Endothelial cell of umbilical vein (primary cell): Measurements from ENCODE around the gene CTSG. TPM values are rescaled to one million over a fixed set of nuclear protein-coding genes. Genes with fewer than 3 reads are reported as not detected.

Experiments
- BruUV-seq: library from RNA; stranded (reverse); fragments of 400-500 nt; replicated peaks from 2 replicates; lab custom pipeline; 2021; lab: Mats Ljungman, UMichigan
- CTCF ChIA-PET: fragments of 300-600, 350-600 bp; sonication (Branson Sonifier 250); formaldehyde crosslinking; loops from one replicate; lab custom pipeline; 2021; ENCODE audit warnings: antibody characterized with exemption, inconsistent platforms; lab: Charles Lee
- POLR2A ChIA-PET: fragments of 300-600, 350-600 bp; sonication (Branson Sonifier 250); formaldehyde crosslinking; loops from one replicate; lab custom pipeline; 2021; ENCODE audit warnings: antibody characterized with exemption, inconsistent platforms; lab: Charles Lee
- DNase-seq: peaks from one replicate; pipeline ENCODE4 v3.0.0-alpha.2; 2011; ENCODE audit warnings: low read depth, low spot score
- FAIRE-seq: peaks from 2 replicates; lab custom pipeline; 2011; peaks lifted over from hg19 to GRCh38; lab: Jason Lieb, UNC
- H2AFZ ChIP-seq: 2 replicates; pipeline ENCODE4 v1.6.0; 2012; ENCODE audit warnings: low read depth, low read length, control low read depth, inconsistent platforms
- H3K27ac ChIP-seq: 2 replicates; pipeline ENCODE4 v1.5.1; 2011; ENCODE audit warnings: low read depth, mild to moderate bottlenecking, control low read depth, low read length, moderate library complexity; ENCODE audit not compliant: insufficient read depth
- H3K27me3 ChIP-seq, 2 experiments: 2 replicates each; pipeline versions ENCODE4 v1.6.0 to v1.6.1; 2011; ENCODE audit warnings: low read length in 2 of 2, mixed read lengths in 1 of 2; ENCODE audit not compliant: control insufficient read depth in 2 of 2, insufficient read depth in 2 of 2
- H3K36me3 ChIP-seq, 2 experiments: 2 replicates in 1 of 2; 3 replicates in 1 of 2; pipeline ENCODE4 v1.5.1; 2011; ENCODE audit warnings: low read length in 2 of 2, mild to moderate bottlenecking in 1 of 2, moderate library complexity in 1 of 2; ENCODE audit not compliant: control insufficient read depth in 2 of 2, insufficient read depth in 2 of 2; ENCODE audit errors: extremely low read depth in 1 of 2
- H3K4me1 ChIP-seq: 3 replicates; pipeline ENCODE4 v1.5.1; 2011; ENCODE audit warnings: mild to moderate bottlenecking, low read length; ENCODE audit not compliant: control insufficient read depth, insufficient read depth; ENCODE audit errors: extremely low read depth
- H3K4me2 ChIP-seq: 2 replicates; pipeline ENCODE4 v1.6.1; 2011; ENCODE audit warnings: low read length, control low read depth, mixed read lengths; ENCODE audit not compliant: insufficient read depth
- H3K4me3 ChIP-seq, 3 experiments: fragments of 200-600 bp in 1 of 3; sonication (generic), shearing (Covaris generic) in 1 of 3; replicated peaks in 1 of 3; 2 replicates each; pipeline ENCODE4 v1.5.1; 2011 to 2016; ENCODE audit warnings: control low read depth in 3 of 3, low read length in 3 of 3, mild to moderate bottlenecking in 2 of 3, inconsistent platforms in 1 of 3, low read depth in 1 of 3, moderate library complexity in 1 of 3; ENCODE audit not compliant: insufficient read depth in 1 of 3
- H3K79me2 ChIP-seq: 2 replicates; pipeline ENCODE4 v1.6.0; 2012; ENCODE audit warnings: low read length, inconsistent platforms; ENCODE audit not compliant: control insufficient read depth, insufficient read depth
- H3K9ac ChIP-seq: replicated peaks from 2 replicates; pipeline ENCODE3; 2011; ENCODE audit warnings: low read length, control low read depth; ENCODE audit not compliant: insufficient read depth; ENCODE audit errors: extremely low read depth
- H3K9me1 ChIP-seq: replicated peaks from 3 replicates; pipeline ENCODE4 v1.6.0; 2011; ENCODE audit warnings: mild to moderate bottlenecking, low read length; ENCODE audit not compliant: control insufficient read depth, insufficient read depth; ENCODE audit errors: extremely low read depth
- H3K9me3 ChIP-seq: replicated peaks from 2 replicates; pipeline ENCODE4 v1.5.1; 2012; ENCODE audit warnings: low read length, inconsistent platforms; ENCODE audit not compliant: control insufficient read depth, insufficient read depth
- H4K20me1 ChIP-seq: replicated peaks from 2 replicates; pipeline ENCODE3; 2011; ENCODE audit warnings: mild to moderate bottlenecking, low read length; ENCODE audit not compliant: control insufficient read depth, insufficient read depth; ENCODE audit errors: extremely low read depth
- CTCF ChIP-seq, 2 donors: IDR thresholded peaks; 1 replicate in 1 of 2; 2 replicates in 1 of 2; pipeline ENCODE4 v1.5.1; 2011; ENCODE audit warnings: low read length in 2 of 2, mild to moderate bottlenecking in 2 of 2, moderate library complexity in 2 of 2, control low read depth in 1 of 2, inconsistent platforms in 1 of 2, low read depth in 1 of 2; ENCODE audit not compliant: insufficient read depth in 1 of 2; ENCODE audit errors: extremely low read depth in 1 of 2
- EZH2 ChIP-seq: IDR thresholded peaks from 2 replicates; pipeline ENCODE4 v1.6.1; 2012; ENCODE audit warnings: borderline replicate concordance, low read depth, mild to moderate bottlenecking, moderate library complexity, low read length, inconsistent platforms; ENCODE audit not compliant: severe bottlenecking
- FOS ChIP-seq: IDR thresholded peaks from 2 replicates; pipeline ENCODE4 v1.6.1; 2011; ENCODE audit warnings: mild to moderate bottlenecking, low read length, moderate library complexity, borderline replicate concordance; ENCODE audit not compliant: insufficient read depth
- GATA2 ChIP-seq: IDR thresholded peaks from 2 replicates; pipeline ENCODE4 v1.7.0; 2011; ENCODE audit warnings: low read depth, mild to moderate bottlenecking, moderate library complexity, mixed read lengths, low read length; ENCODE audit not compliant: insufficient read length, insufficient read depth
- JUN ChIP-seq: IDR thresholded peaks from 2 replicates; pipeline ENCODE4 v1.6.1; 2011; ENCODE audit warnings: borderline replicate concordance, low read depth; ENCODE audit not compliant: insufficient read length, insufficient read depth
- MAX ChIP-seq: IDR thresholded peaks from 2 replicates; pipeline ENCODE4 v1.6.1; 2011; ENCODE audit not compliant: insufficient read depth, insufficient read length
- MYC ChIP-seq: IDR thresholded peaks from one replicate; pipeline ENCODE4 v1.6.1; 2011; ENCODE audit warnings: mild to moderate bottlenecking, low read depth, low read length
- POLR2A ChIP-seq: IDR thresholded peaks from 2 replicates; pipeline ENCODE4 v1.6.1; 2012; ENCODE audit warnings: low read depth, mild to moderate bottlenecking, control low read depth, low read length
- POLR2AphosphoS5 ChIP-seq: IDR thresholded peaks from 2 replicates; pipeline ENCODE4 v1.6.1; 2012; ENCODE audit warnings: low read depth, mild to moderate bottlenecking, control low read depth, low read length, moderate library complexity; ENCODE audit not compliant: insufficient read depth
- dilution Hi-C: fragments of 300-500 bp; cut with MboI; formaldehyde crosslinking; loops from one replicate; pipeline ENCODE4 v1.15.0; 2019; ENCODE audit warnings: low sequenced_read_pairs; ENCODE audit not compliant: extremely low pct_ligation_motif_present
- intact Hi-C: fragments of 100-400 bp; cut with micrococcal nuclease; formaldehyde crosslinking; loops from one replicate; pipeline ENCODE4 v1.10.0; 2022
- polyA plus RNA-seq, 4 experiments: library from polyadenylated mRNA; depleted of rRNA in 3 of 4; stranded (reverse) in 3 of 4; unstranded in 1 of 4; fragments of >200 nt; gene quantifications; 2 replicates each; pipeline versions ENCODE4 v1.2.1 to v1.2.3, GENCODE V29; 2011 to 2012; ENCODE audit warnings: missing spikeins in 1 of 4
- total RNA-seq: library from RNA; stranded (reverse); gene quantifications from 2 replicates; pipeline ENCODE4 v1.2.3, GENCODE V29; 2021

CTSG gene
- total and polyA plus RNA-seq, 2 donors (not counting 3 experiments of a cell fraction or from before 2014, with no cell fraction given): not detected

GRCh38 chr14:24535737-24536136, 40.3 kb downstream of the CTSG start:
- Histone ChIP-seq H3K79me2 (no peaks in the 10 kb centered on the region), H3K4me2 (no peak overlapping the region), H3K27me3 (no peaks in the 10 kb centered on the region), H3K27ac (no peak overlapping the region), H3K9me3 (no peaks in the 10 kb centered on the region), H2AFZ (no peak overlapping the region), H3K36me3 (no peaks in the 10 kb centered on the region), H3K4me3 (no peak overlapping the region), H3K9me1 (no peaks in the 10 kb centered on the region), H4K20me1 (no peaks in the 10 kb centered on the region), H3K9ac (no peak overlapping the region), H3K4me1 (no peaks in the 10 kb centered on the region)
- TF ChIP-seq JUN: no peak
- no peak for TF ChIP-seq MAX
- no peak for TF ChIP-seq EZH2
- no peak for TF ChIP-seq MYC
- TF ChIP-seq POLR2AphosphoS5: no peak
- TF ChIP-seq FOS: no peak
- no peak for TF ChIP-seq POLR2A
- no peak for TF ChIP-seq CTCF (IDR thresholded peaks at IDR 0.05; ENCODE audit: extremely low read depth in 1 of 2, insufficient read depth in 1 of 2, low read depth in 1 of 2, low read length in 2 of 2)
- no peak for TF ChIP-seq GATA2
- dilution Hi-C loops (no loop called here), intact Hi-C loops (no loop called here)
- POLR2A ChIA-PET: no interaction called here
- DNase-seq (no peak), FAIRE-seq (no peak)
- BruUV-seq: no TSS peak
- CTCF ChIA-PET: no interaction called here
